ENCODE data around the gene H2BW1.
"Not testable (repeated sequence)": the region's sequence is repeated elsewhere in the genome, so short reads cannot be mapped to it uniquely, and the experiment has no call there.

Gene H2BW1

GRCh38 chrX:103962411-103963278 lies 50.9 kb downstream of the H2BW1 start, which contains the start of gene TMSB15B:
Gene TMSB15B (plus strand): TSS chrX:103962627.
- not testable (repeated sequence) for H3K9ac ChIP-seq (ENCODE audit: low read length); H3K4me1 ChIP-seq (ENCODE audit: control insufficient read depth, insufficient read depth, low read length); H3K4me3 ChIP-seq (ENCODE audit: low read length); H3K36me3 ChIP-seq (ENCODE audit: control insufficient read depth, insufficient read depth, low read length); H3K27ac ChIP-seq (ENCODE audit: low read depth, low read length); H3K27me3 ChIP-seq (ENCODE audit: control insufficient read depth, insufficient read depth, low read length)
